ENCODE measurements around the gene KCNT1.

GRCh38 chr9:135752281-135753204, 50.6 kb downstream of the KCNT1 start:
- no peak for TF ChIP-seq HDAC2 (IDR thresholded peaks at IDR 0.05)
- TF ChIP-seq RFX5 (IDR thresholded peaks at IDR 0.05), result no peak
- TF ChIP-seq MAFK (IDR thresholded peaks at IDR 0.05; ENCODE audit: partially characterized antibody), result no peak
- no peak for TF ChIP-seq CBX8 (IDR thresholded peaks at IDR 0.05)
- TF ChIP-seq EP300 (IDR thresholded peaks at IDR 0.05), result no peak
